Measurements from ENCODE around the gene SH3GLB1. TPM values are rescaled to one million over a fixed set of nuclear protein-coding genes. Genes with fewer than 3 reads are reported as not detected.

The SH3GLB1 gene
- total and polyA plus RNA-seq, 3 donors from 2014 or later: 58.9 to 242 (median 72.4) TPM

DNA sequence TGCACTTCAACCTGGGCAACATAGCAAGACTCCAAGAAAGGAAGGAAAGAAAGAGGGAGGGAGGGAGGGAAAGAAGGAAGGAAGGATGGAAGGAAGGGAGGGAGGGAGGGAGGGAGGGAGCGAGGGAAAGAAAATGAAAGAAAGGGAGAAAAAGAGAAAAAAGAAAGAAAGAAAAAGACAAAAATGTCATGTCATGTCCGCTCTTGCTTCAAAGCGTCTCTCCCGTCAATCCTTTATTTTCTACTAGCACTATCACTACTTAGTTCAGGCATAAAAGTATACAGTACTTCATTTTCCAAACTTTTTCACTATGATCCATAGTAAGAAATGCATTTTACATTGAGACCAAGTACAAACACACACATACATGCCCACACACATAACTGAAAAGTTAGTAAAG lies 64.7 kb downstream of the SH3GLB1 start:
- Histone ChIP-seq H3K4me1 (peaks cover 10% of the 10 kb centered on the region), H3K9me3 (no peaks in the 10 kb centered on the region), H3K4me3 (no peak overlapping the region), H3K36me3 (ENCODE audit: low read depth, missing control alignments) (no peaks in the 10 kb centered on the region), H3K27me3 (no peaks in the 10 kb centered on the region), H3K27ac (no peak overlapping the region)
- 93% methylated on average over 4 of the region's 4 CpGs for WGBS, 2 donors
- TF ChIP-seq POLR2A (IDR thresholded peaks at IDR 0.05): no peak
- TF ChIP-seq, protein P1, sequence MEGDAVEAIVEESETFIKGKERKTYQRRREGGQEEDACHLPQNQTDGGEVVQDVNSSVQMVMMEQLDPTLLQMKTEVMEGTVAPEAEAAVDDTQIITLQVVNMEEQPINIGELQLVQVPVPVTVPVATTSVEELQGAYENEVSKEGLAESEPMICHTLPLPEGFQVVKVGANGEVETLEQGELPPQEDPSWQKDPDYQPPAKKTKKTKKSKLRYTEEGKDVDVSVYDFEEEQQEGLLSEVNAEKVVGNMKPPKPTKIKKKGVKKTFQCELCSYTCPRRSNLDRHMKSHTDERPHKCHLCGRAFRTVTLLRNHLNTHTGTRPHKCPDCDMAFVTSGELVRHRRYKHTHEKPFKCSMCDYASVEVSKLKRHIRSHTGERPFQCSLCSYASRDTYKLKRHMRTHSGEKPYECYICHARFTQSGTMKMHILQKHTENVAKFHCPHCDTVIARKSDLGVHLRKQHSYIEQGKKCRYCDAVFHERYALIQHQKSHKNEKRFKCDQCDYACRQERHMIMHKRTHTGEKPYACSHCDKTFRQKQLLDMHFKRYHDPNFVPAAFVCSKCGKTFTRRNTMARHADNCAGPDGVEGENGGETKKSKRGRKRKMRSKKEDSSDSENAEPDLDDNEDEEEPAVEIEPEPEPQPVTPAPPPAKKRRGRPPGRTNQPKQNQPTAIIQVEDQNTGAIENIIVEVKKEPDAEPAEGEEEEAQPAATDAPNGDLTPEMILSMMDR (IDR thresholded peaks at IDR 0.05): no peak
- no peak for DNase-seq
- intact Hi-C loops (cut with DNase I; ENCODE audit: low total_unique reads): no loop called here

DNA sequence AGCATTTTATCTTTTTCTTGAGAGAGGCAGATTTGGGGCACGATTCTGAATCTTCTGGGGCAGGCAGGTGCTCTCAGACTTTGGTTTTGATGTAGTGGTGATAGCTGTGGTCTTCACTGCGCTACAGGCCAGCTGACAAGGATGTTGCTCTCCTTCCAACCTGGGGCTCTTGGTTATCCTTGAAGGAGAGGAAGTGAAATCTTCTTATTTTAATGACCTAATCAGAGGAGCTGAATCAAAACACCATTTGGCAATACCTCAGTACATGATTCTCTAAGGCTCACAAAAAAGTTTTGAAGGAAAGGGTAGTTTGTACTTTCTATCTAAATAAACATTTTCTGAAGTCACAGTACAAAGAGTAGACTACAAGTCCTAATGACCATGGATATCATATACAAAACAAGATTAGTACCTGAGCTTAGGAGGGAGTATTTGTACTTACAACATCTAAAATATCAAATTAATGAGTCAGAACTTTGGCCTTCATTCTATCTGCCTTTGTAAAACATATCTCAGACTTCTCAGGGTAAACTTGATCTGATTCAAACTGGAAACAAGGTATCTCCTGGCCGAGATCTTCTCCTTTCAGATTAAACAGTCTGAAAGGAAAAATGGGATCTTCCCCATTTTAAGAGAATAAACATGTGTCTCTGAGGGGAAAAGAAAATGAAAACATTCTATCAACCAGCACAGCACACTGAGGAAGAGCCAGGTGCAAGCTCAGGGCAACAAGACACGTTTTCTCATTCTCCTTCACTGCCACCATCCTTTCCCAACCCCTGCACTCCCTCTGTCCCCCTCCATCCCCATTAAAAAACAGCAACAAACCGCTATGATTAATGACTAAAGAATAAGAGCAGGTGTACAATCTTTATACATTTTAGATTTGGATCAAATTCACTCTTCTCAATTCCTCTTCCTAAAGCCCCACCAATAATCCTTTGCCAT lies 69.2 kb downstream of the SH3GLB1 start:
- H3K4me3 ChIP-seq: no peak overlapping the region
- TF ChIP-seq POLR2A (IDR thresholded peaks at IDR 0.05): no peak
- TF ChIP-seq, protein P1 (IDR thresholded peaks at IDR 0.05): no peak
- H3K4me1 ChIP-seq: peaks cover 8% of the 10 kb centered on the region
- DNase-seq: no peak
- H3K36me3 ChIP-seq (ENCODE audit: low read depth, missing control alignments): no peaks in the 10 kb centered on the region
- intact Hi-C loops (cut with DNase I; ENCODE audit: low total_unique reads): no loop called here
- WGBS, 2 donors: 52 to 66% methylated on average over 5 of the region's 5 CpGs
- H3K27me3 ChIP-seq: no peaks in the 10 kb centered on the region
- no peak overlapping the region for H3K27ac ChIP-seq
- H3K9me3 ChIP-seq: no peaks in the 10 kb centered on the region

DNA sequence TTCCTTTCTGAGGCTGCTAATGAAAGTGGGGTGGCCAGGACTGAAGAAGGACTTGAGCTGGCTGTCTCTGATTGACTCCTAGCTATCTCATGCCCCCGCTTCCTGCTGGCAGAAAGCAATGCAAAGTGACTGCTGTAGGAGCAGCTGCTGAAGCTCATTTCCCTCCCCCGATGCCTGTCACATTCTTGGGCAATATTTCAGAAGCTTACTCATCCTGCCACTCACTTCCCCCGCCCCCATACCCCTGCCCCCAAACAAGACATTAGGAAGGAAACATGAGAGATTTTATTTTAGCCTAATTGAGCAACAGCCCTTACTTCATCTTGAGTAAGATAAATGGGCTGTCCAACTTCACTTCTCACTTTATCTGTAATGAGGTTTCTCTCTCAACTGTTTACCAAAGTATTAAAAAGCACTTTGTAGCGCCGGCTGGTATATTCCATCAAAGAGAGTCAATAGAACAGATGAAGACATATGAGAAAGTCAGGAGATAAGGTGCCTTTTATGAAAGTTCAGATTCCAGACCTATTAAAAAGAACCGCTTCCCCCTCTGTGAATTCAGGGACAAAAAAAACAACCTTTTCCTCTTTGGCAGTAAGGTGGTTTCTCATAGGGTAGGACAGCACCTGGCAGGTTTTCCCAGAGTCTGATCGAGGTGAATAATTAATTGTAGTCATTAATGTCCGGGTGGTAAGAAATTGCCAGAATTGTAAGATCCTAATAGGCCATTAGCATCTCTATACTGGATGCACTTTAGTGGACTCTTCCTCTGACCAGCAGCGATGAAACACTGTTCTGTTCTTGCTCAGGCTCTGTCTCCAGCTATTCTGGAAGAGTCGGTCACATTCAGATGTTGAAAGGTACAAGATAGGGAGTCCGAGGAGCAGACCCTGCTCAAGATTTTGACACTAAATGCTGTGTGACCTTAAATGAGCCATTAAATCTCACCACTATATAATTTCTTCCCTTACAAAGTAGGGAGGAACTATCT lies 70.2 kb downstream of the SH3GLB1 start:
- no peaks in the 10 kb centered on the region for H3K36me3 ChIP-seq (ENCODE audit: low read depth, missing control alignments)
- no peaks in the 10 kb centered on the region for H3K9me3 ChIP-seq
- 40 to 51% methylated on average over 11 of the region's 11 CpGs for WGBS, 2 donors
- H3K4me1 ChIP-seq: peaks cover 8% of the 10 kb centered on the region
- no peak overlapping the region for H3K27ac ChIP-seq
- peak; percentile 83 for DNase-seq
- intact Hi-C loops (cut with DNase I; ENCODE audit: low total_unique reads): no loop called here
- H3K27me3 ChIP-seq: no peaks in the 10 kb centered on the region
- no peak for TF ChIP-seq POLR2A (IDR thresholded peaks at IDR 0.05)
- TF ChIP-seq, protein P1 (IDR thresholded peaks at IDR 0.05): no peak
- H3K4me3 ChIP-seq: no peak overlapping the region

DNA sequence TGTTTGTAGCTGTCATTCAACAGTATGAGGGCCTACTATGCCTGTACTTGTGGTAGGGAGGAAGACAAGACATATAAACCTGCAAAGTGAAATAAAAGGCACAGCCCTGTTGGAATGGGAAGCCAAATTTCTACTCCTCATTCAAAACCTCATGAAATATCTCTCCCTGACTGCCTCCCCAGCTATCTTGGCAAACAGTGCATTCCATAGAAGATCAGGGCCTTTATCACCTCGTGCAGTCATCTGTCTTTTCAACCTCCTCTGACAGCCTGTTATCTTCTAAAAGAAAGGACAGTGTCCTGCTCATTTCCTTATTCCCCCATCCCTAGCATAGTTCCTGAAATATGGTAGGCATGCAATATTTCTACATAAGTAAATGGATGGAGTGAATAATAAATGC lies 71.0 kb downstream of the SH3GLB1 start:
- H3K27ac ChIP-seq: no peak overlapping the region
- H3K9me3 ChIP-seq: no peaks in the 10 kb centered on the region
- no peak overlapping the region for H3K4me3 ChIP-seq
- H3K27me3 ChIP-seq: no peaks in the 10 kb centered on the region
- TF ChIP-seq, protein P1 (IDR thresholded peaks at IDR 0.05): no peak
- TF ChIP-seq POLR2A (IDR thresholded peaks at IDR 0.05): no peak
- no peaks in the 10 kb centered on the region for H3K36me3 ChIP-seq (ENCODE audit: low read depth, missing control alignments)
- 51 to 57% methylated on average over 1 of the region's 1 CpG for WGBS, 2 donors
- no peak for DNase-seq
- peaks cover 8% of the 10 kb centered on the region for H3K4me1 ChIP-seq
- intact Hi-C loops (cut with DNase I; ENCODE audit: low total_unique reads): no loop called here
